ENCODE results near the gene TP53BP2. TPM values are rescaled to one million over a fixed set of nuclear protein-coding genes. Genes with fewer than 3 reads are reported as not detected.

The TP53BP2 gene
- total and polyA plus RNA-seq, 10 of the 15 experiments (the other 5 are each of a cell fraction or from before 2014, with no cell fraction given): 1.6 to 13.7 (median 5.6) TPM

DNA sequence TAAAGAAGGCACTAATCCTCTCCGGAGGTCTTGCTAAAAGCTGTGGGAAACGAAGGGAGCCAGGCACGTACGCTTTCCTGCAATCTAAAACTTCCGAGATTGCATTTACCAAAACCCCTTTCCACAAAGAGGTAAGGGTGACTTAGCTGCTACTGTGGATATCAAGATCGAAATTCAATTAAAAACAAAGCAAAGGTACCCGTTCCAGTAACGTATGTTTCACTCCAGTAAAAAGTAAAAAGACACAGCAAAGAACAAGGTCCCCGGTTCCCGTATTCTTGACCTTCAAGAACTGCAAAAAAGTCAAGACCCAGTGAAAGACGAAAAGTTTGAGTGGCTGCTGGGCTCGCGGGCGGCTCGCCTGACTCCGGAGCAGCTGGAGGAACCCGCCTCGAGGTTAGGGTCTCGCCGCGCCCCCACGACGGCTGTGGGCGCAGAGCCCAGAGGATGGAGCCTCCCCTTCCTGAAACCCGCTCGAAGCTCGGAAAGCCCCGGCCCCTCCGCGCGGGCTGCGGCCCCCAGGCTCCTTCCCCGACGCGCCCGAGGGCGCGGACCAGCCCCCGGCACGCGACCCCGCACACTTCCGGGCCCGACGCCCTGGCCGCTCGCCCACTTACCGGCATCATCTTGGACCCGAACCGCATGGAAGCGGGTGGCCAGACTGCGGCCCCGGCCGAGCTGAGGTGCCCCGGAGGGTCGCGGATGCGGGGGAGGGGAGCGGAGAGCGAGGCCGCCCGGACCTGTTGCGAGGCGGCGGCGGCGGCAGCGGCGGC lies 524 bp downstream of the TP53BP2 start (continued):
- TF ChIP-seq JUNB (IDR thresholded peaks at IDR 0.05) (no peak), CHD2 (IDR thresholded peaks at IDR 0.05; ENCODE audit: borderline replicate concordance, low read depth, low read length) (no peak; the same call in 1 of the 2 replicates), SUPT20H (IDR thresholded peaks at IDR 0.05; ENCODE audit: borderline replicate concordance, control insufficient read depth, low read depth, low read length) (no peak), MEF2B (IDR thresholded peaks at IDR 0.05; ENCODE audit: partially characterized antibody, poor library complexity, severe bottlenecking) (no peak), SMAD1 (IDR thresholded peaks at IDR 0.05; ENCODE audit: low read depth, partially characterized antibody) (no peak), ZZZ3 (IDR thresholded peaks at IDR 0.05; ENCODE audit: control insufficient read depth, insufficient read length, low read depth) (no peak), E2F8 (IDR thresholded peaks at IDR 0.05; ENCODE audit: low read depth, partially characterized antibody) (no peak), MYB (IDR thresholded peaks at IDR 0.05; ENCODE audit: borderline replicate concordance, low read depth, low read length) (no peak), BACH1 (IDR thresholded peaks at IDR 0.05; ENCODE audit: borderline replicate concordance) (0 out of 2 replicates have a peak, but pooled peaks have one; percentile 61), KAT2A (conservative IDR thresholded peaks at IDR 0.05; ENCODE audit: control insufficient read depth, low read depth, low read length) (no peak), KDM1A (IDR thresholded peaks at IDR 0.05; ENCODE audit: borderline replicate concordance) (no peak), JUND (IDR thresholded peaks at IDR 0.05; ENCODE audit: low read depth, low read length) (no peak), CREB1 (IDR thresholded peaks at IDR 0.05; ENCODE audit: low read depth) (no peak), BHLHE40 (IDR thresholded peaks at IDR 0.05; ENCODE audit: borderline replicate concordance in 1 of 2, low read depth in 2 of 2, low read length in 1 of 2) (peak; percentile 87 to 98), NKRF (conservative IDR thresholded peaks at IDR 0.05) (peak; percentile 66)
- TF ChIP-seq, protein P1, sequence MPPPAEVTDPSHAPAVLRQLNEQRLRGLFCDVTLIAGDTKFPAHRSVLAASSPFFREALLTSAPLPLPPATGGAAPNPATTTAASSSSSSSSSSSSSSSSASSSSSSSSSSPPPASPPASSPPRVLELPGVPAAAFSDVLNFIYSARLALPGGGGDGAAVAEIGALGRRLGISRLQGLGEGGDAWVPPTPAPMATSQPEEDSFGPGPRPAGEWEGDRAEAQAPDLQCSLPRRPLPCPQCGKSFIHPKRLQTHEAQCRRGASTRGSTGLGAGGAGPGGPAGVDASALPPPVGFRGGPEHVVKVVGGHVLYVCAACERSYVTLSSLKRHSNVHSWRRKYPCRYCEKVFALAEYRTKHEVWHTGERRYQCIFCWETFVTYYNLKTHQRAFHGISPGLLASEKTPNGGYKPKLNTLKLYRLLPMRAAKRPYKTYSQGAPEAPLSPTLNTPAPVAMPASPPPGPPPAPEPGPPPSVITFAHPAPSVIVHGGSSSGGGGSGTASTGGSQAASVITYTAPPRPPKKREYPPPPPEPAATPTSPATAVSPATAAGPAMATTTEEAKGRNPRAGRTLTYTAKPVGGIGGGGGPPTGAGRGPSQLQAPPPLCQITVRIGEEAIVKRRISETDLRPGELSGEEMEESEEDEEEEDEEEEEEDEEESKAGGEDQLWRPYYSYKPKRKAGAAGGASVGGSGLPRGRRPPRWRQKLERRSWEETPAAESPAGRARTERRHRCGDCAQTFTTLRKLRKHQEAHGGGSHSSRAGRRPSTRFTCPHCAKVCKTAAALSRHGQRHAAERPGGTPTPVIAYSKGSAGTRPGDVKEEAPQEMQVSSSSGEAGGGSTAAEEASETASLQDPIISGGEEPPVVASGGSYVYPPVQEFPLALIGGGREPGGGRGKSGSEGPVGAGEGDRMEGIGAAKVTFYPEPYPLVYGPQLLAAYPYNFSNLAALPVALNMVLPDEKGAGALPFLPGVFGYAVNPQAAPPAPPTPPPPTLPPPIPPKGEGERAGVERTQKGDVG (CRISPR knock-in tag; IDR thresholded peaks at IDR 0.05): no peak
- TF ChIP-seq, protein P2, sequence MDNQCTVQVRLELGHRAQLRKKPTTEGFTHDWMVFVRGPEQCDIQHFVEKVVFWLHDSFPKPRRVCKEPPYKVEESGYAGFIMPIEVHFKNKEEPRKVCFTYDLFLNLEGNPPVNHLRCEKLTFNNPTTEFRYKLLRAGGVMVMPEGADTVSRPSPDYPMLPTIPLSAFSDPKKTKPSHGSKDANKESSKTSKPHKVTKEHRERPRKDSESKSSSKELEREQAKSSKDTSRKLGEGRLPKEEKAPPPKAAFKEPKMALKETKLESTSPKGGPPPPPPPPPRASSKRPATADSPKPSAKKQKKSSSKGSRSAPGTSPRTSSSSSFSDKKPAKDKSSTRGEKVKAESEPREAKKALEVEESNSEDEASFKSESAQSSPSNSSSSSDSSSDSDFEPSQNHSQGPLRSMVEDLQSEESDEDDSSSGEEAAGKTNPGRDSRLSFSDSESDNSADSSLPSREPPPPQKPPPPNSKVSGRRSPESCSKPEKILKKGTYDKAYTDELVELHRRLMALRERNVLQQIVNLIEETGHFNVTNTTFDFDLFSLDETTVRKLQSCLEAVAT (IDR thresholded peaks at IDR 0.05): no peak; the same call in 1 of the 2 replicates

Data from GM12878 (cell line).